ENCODE data around the gene ABCC1.

ABCC1 gene

DNA sequence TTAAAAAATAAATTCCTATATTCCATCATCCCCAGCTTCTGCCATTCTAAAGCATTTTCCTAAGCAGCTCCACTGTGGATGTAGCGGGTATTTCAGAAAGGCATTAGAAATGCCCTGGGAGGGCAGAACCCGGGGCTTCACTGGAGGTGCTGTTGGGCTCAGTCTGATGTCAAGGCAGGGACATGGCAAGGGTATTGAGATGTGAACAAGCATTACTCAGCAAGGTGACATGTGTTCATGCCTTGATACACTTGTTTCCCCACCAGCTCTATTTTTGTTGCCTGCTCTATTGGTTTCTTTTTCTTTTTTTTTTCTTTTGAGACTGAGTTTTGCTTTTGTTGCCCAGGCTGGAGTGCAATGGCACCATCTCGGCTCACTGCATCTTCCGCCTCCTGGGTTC, 35.7 kb downstream of the ABCC1 start:
- peaks cover 4% of the 10 kb centered on the region for H3K36me3 ChIP-seq (ENCODE audit: control insufficient read depth, insufficient read depth, low read length, severe bottlenecking)
- peaks cover 40% of the 10 kb centered on the region for H3K4me1 ChIP-seq (ENCODE audit: control insufficient read depth, insufficient read depth, low read length)
- no peaks in the 10 kb centered on the region for H3K27me3 ChIP-seq (replicated peaks; ENCODE audit: control insufficient read depth, insufficient read depth, low read length)
- no peak overlapping the region for H3K4me3 ChIP-seq (ENCODE audit: low read length)
- no peak overlapping the region for H3K9ac ChIP-seq (ENCODE audit: low read length)
- peaks cover 8% of the 10 kb centered on the region for H3K9me3 ChIP-seq (ENCODE audit: control insufficient read depth, low read length)
- no peak for DNase-seq (ENCODE audit: low read depth)

DNA sequence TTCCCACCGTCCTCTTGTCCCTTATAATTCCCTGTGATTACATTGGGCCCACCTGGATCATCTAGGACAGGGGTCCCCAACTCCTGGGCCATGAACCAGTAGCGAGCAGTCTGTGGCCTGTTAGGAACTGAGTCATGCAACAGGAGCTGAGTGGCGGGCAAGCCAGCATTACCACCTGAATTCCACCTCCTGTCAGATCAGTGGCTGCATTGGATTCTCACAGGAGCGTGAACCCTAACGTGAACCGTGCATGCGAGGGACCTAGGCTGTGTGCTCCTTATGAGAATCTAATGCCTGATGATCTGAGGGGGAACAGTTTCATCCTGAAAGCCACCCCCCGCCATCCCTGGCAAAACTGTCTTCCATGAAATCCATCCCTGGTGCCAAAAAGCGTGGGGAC, 36.8 kb downstream of the ABCC1 start:
- Histone ChIP-seq H3K9me3 (ENCODE audit: control insufficient read depth, low read length) (peaks cover 8% of the 10 kb centered on the region), H3K27me3 (replicated peaks; ENCODE audit: control insufficient read depth, insufficient read depth, low read length) (no peaks in the 10 kb centered on the region), H3K4me3 (ENCODE audit: low read length) (no peak overlapping the region), H3K4me1 (ENCODE audit: control insufficient read depth, insufficient read depth, low read length) (peaks cover 29% of the 10 kb centered on the region), H3K9ac (ENCODE audit: low read length) (no peak overlapping the region), H3K36me3 (ENCODE audit: control insufficient read depth, insufficient read depth, low read length, severe bottlenecking) (peaks cover 4% of the 10 kb centered on the region)
- no peak for DNase-seq (ENCODE audit: low read depth)

- Histone ChIP-seq H3K36me3 (ENCODE audit: control insufficient read depth, insufficient read depth, low read length, severe bottlenecking) (peaks cover 4% of the 10 kb centered on the region), H3K9ac (ENCODE audit: low read length) (no peak overlapping the region), H3K4me3 (ENCODE audit: low read length) (no peak overlapping the region), H3K27me3 (replicated peaks; ENCODE audit: control insufficient read depth, insufficient read depth, low read length) (no peaks in the 10 kb centered on the region), H3K4me1 (ENCODE audit: control insufficient read depth, insufficient read depth, low read length) (peaks cover 32% of the 10 kb centered on the region), H3K9me3 (ENCODE audit: control insufficient read depth, low read length) (no peaks in the 10 kb centered on the region)
- no peak for DNase-seq (ENCODE audit: low read depth)
Observed at GRCh38 chr16:15988268-15989013, 39.0 kb downstream of the ABCC1 start.

- Histone ChIP-seq H3K4me3 (ENCODE audit: low read length) (no peak overlapping the region), H3K9ac (ENCODE audit: low read length) (no peak overlapping the region), H3K27me3 (replicated peaks; ENCODE audit: control insufficient read depth, insufficient read depth, low read length) (no peaks in the 10 kb centered on the region), H3K4me1 (ENCODE audit: control insufficient read depth, insufficient read depth, low read length) (peaks cover 46% of the 10 kb centered on the region), H3K9me3 (ENCODE audit: control insufficient read depth, low read length) (no peaks in the 10 kb centered on the region), H3K36me3 (ENCODE audit: control insufficient read depth, insufficient read depth, low read length, severe bottlenecking) (peaks cover 4% of the 10 kb centered on the region)
- no peak for DNase-seq (ENCODE audit: low read depth)
Observed at GRCh38 chr16:15990902-15991301, 41.5 kb downstream of the ABCC1 start.

- no peaks in the 10 kb centered on the region for H3K27me3 ChIP-seq (replicated peaks; ENCODE audit: control insufficient read depth, insufficient read depth, low read length)
- DNase-seq (ENCODE audit: low read depth): no peak
- H3K4me1 ChIP-seq (ENCODE audit: control insufficient read depth, insufficient read depth, low read length): peaks cover 60% of the 10 kb centered on the region
- no peaks in the 10 kb centered on the region for H3K9me3 ChIP-seq (ENCODE audit: control insufficient read depth, low read length)
- no peak overlapping the region for H3K9ac ChIP-seq (ENCODE audit: low read length)
- peaks cover 4% of the 10 kb centered on the region for H3K36me3 ChIP-seq (ENCODE audit: control insufficient read depth, insufficient read depth, low read length, severe bottlenecking)
- no peak overlapping the region for H3K4me3 ChIP-seq (ENCODE audit: low read length)
Observed at GRCh38 chr16:15993128-15993527, 43.7 kb downstream of the ABCC1 start.

DNA sequence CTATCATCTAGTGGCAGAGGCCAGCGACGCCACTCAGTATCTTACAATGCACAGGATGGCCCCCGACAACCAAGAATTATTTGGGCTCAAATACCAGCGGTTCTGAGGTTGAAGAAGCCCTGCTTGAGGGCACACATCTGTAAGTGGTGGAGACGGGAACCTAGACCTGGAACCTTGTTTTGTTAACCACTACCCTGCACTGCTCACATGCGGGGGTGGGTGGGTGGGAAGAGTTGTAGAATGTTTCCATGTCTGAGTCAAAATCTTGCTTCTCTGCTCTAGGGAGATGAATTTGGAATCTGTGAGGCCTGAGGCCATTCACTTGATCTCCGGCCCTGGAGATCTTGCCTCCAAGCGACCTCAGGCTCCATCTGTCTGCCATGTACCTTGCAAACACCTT, 44.1 kb downstream of the ABCC1 start:
- no peaks in the 10 kb centered on the region for H3K9me3 ChIP-seq (ENCODE audit: control insufficient read depth, low read length)
- peaks cover 4% of the 10 kb centered on the region for H3K36me3 ChIP-seq (ENCODE audit: control insufficient read depth, insufficient read depth, low read length, severe bottlenecking)
- peak overlapping the region; percentile 36 for H3K4me3 ChIP-seq (ENCODE audit: low read length)
- H3K27me3 ChIP-seq (replicated peaks; ENCODE audit: control insufficient read depth, insufficient read depth, low read length): no peaks in the 10 kb centered on the region
- peaks cover 60% of the 10 kb centered on the region for H3K4me1 ChIP-seq (ENCODE audit: control insufficient read depth, insufficient read depth, low read length)
- DNase-seq (ENCODE audit: low read depth): no peak
- peak overlapping the region; percentile 65 for H3K9ac ChIP-seq (ENCODE audit: low read length)

GRCh38 chr16:15993946-15994665, 44.7 kb downstream of the ABCC1 start:
- Histone ChIP-seq H3K36me3 (ENCODE audit: control insufficient read depth, insufficient read depth, low read length, severe bottlenecking) (peaks cover 4% of the 10 kb centered on the region), H3K27me3 (replicated peaks; ENCODE audit: control insufficient read depth, insufficient read depth, low read length) (no peaks in the 10 kb centered on the region), H3K4me1 (ENCODE audit: control insufficient read depth, insufficient read depth, low read length) (peaks cover 57% of the 10 kb centered on the region), H3K9me3 (ENCODE audit: control insufficient read depth, low read length) (no peaks in the 10 kb centered on the region), H3K4me3 (ENCODE audit: low read length) (peak overlapping the region; percentile 36), H3K9ac (ENCODE audit: low read length) (peak overlapping the region; percentile 65)
- DNase-seq (ENCODE audit: low read depth): no peak

GRCh38 chr16:15996432-15997109, 47.2 kb downstream of the ABCC1 start:
- H3K36me3 ChIP-seq (ENCODE audit: control insufficient read depth, insufficient read depth, low read length, severe bottlenecking): peaks cover under 1% of the 10 kb centered on the region
- DNase-seq (ENCODE audit: low read depth): peak; percentile 71
- peak overlapping the region; percentile 69 for H3K9ac ChIP-seq (ENCODE audit: low read length)
- no peaks in the 10 kb centered on the region for H3K9me3 ChIP-seq (ENCODE audit: control insufficient read depth, low read length)
- peaks cover 57% of the 10 kb centered on the region for H3K4me1 ChIP-seq (ENCODE audit: control insufficient read depth, insufficient read depth, low read length)
- no peak overlapping the region for H3K4me3 ChIP-seq (ENCODE audit: low read length)
- no peaks in the 10 kb centered on the region for H3K27me3 ChIP-seq (replicated peaks; ENCODE audit: control insufficient read depth, insufficient read depth, low read length)

DNA sequence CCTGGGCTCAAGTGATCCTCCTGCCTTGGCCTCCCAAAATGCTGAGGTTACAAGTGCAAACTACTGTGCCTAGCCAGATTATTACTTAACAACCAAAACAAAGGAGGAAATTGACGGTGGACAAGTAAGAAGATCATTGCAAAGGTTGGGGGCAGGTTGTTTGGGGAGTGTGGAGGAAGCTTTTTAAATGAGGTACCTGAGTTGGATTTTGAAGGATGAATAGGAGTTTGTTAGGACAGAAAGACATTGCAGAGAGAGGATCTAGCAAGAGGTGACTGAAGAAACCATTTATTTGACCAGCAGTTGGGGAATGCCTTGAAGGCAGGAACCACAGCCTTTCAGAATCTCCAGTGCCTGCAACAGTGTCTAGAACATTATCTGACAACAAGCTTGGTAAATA, 51.3 kb downstream of the ABCC1 start:
- Histone ChIP-seq H3K9me3 (ENCODE audit: control insufficient read depth, low read length) (no peaks in the 10 kb centered on the region), H3K9ac (ENCODE audit: low read length) (no peak overlapping the region), H3K4me3 (ENCODE audit: low read length) (no peak overlapping the region), H3K36me3 (ENCODE audit: control insufficient read depth, insufficient read depth, low read length, severe bottlenecking) (no peaks in the 10 kb centered on the region), H3K4me1 (ENCODE audit: control insufficient read depth, insufficient read depth, low read length) (peaks cover 38% of the 10 kb centered on the region), H3K27me3 (replicated peaks; ENCODE audit: control insufficient read depth, insufficient read depth, low read length) (no peaks in the 10 kb centered on the region)
- no peak for DNase-seq (ENCODE audit: low read depth)

DNA sequence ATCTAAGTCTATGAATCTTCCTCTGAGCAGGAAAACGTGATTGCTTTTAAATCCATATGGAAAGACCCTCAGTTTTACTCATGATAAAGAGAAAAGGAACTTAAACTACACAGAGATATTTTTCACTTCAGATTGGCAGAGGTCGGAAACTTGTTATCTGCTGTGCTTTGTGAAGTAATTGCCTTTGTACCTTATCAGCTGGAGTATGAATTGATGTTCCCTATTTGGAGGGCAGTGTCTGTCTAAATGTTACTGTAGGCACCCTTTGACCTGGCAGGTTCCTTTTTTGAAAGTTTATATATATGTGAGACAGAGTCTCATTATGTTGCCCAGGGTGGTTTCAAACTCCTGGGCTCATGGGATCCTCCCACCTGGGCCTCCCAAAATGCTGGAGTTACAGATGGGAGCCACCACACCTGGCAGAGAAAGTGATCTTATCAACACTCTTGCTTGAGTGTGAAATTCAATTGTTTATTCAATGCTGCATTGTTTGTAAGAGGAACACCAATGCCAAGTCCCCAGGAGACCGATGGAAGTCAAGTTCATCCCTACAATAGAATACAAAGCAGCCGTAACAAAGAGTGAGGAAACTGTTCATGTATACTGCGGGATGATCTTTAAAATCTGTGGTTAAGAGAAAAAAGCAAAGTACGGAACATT, 52.3 kb downstream of the ABCC1 start:
- no peak for DNase-seq (ENCODE audit: low read depth)
- Histone ChIP-seq H3K4me3 (ENCODE audit: low read length) (no peak overlapping the region), H3K9ac (ENCODE audit: low read length) (no peak overlapping the region), H3K4me1 (ENCODE audit: control insufficient read depth, insufficient read depth, low read length) (peaks cover 36% of the 10 kb centered on the region), H3K27me3 (replicated peaks; ENCODE audit: control insufficient read depth, insufficient read depth, low read length) (no peaks in the 10 kb centered on the region), H3K9me3 (ENCODE audit: control insufficient read depth, low read length) (no peaks in the 10 kb centered on the region), H3K36me3 (ENCODE audit: control insufficient read depth, insufficient read depth, low read length, severe bottlenecking) (no peaks in the 10 kb centered on the region)
